EL (cell line): ENCODE data around the gene ZNF609.
A peak's percentile ranks its signal among the peaks of the same experiment; 100 is the strongest.

Experiments
- DNase-seq: peaks from one replicate; pipeline ENCODE4 v3.0.0-alpha.2; 2016

ZNF609 gene

DNA sequence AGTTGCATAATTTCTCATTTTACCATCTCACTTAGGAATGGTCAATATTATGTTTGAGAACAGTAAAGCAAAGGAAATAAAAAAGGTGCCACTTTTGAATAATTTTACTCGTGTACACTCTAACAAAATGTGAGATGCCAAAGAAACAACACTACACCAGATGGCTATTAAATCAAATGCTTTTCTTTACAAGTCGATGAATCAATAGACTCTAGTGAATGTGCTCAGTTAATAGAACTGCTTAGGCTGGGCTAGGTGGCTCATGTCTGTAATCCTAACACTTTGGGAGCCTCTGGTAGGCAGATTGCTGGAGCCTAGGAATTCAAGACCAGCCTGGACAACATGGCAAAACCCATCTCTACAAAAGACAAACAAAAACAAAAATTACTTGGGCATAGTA lies 87.9 kb downstream of the ZNF609 start:
- DNase-seq, result no peak

DNA sequence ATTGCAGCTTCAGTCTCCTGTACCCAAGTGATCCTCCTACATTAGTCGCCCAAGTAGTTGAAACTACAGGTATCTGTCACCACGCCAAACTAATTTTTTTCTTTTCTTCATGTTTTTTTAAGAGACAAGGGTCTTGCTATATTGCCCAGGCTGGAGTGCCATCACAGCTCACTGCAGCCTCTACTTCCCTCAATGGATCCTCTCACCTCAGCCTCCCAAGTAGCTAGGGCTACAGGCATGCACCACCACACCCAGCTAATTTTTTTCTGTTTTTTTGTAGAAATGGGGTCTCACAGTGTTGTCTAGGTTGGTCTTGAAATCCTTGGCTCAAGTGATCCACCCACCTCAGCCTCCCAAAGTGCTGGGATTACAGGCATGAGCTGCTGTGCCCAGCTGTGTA lies 89.5 kb downstream of the ZNF609 start:
- no peak for DNase-seq

DNA sequence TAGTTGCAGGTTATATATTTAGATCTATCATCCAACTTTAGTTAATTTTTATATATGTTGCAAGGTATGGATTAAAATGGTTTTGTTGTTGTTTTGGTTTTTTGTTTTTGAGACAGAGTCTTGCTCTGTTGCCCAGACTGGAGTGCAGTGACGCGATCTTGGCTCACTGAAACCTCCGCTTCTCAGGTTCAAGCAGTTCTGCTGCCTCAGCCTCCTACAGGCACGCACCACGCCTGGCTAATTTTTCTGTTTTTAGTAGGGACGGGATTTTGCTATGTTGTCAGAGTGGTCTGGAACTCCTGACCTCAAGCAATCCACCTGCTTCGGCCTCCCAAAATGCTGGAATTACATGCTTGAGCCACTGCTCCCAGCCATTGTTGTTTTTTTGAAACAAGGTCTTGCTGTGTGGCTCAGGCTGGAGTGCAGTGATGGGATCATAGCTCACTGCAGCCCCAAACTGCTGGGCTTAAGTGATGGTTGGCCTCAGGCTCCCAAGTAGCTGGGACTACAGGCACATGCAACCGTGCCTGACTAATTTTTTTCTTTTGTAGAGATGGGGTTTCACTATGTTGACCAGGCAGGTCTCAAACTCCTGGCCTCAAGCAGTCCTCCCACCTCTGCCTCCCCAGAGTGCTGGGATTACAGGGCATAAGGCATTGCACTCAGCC lies 92.0 kb downstream of the ZNF609 start:
- DNase-seq, result no peak

DNA sequence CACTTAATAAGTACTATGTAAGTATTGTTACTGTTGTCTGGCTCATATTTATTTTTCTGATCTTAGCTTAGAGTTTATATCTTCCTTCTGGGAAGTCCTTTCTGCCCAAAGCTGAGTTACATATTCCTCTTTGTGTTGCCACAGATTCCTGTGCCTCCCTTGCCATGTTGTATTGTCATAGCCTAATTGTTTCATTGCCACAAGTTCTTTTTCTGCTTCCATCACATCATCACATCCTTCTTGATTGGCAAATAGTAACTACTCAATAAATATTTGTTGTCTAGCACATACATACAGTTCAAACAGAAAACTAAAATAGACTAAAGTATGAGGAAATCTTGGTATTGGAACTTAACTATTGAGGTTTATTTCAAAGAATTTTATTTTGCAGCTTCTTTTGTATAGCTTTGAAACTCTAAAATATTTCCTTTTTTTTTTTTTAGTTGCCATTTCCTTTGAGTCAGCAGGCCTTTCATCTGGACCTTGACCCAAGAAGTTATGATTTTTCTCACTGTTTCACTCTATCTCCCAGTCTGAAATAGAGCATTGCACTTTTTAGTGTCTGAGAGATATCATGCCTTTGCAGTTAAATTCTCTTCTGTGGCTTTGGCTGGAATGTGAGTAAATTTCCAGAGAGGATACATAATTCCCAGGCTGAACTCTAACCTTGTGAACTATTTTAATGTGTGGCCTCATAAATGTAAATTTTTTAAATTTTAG lies 98.2 kb downstream of the ZNF609 start:
- peak; percentile 42 for DNase-seq

DNA sequence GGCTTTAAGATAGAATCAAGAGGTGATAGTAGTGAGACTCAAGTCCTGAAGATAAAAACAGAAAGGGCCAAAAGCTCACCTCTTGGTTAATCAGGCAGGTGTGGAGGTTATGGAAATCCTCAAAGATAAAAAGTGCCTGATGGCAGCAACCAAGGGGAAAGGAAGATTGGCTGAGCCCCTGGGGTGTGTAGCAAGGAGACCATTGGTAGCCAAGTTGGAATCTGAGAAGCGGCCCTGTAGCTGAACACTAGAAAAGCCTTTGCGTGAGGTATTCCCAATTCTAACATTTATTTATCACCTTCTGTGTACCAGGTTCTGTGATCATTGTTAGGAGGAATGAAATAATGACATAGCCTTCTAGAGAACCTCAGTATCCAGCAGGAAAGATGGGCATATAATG lies 98.9 kb downstream of the ZNF609 start:
- no peak for DNase-seq

DNA sequence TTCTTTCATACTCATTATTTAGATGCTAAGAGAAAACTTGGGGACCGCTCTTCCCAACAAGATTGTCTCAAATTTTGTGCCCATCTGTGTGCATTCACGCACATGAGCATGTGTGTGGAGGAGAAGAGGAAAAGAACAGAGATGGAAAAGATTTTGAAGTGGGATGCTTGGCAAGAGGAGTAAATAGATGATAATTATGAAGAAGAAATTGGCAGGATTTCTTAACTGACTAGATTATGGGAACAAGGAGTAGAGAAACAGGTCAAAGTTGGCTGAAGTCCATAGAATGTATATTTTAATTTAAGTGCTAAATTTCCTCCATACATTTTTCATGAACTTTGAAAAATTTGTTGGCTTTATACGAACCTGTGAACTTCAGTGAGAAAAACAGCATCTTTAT lies 100.1 kb downstream of the ZNF609 start:
- DNase-seq, result no peak

DNA sequence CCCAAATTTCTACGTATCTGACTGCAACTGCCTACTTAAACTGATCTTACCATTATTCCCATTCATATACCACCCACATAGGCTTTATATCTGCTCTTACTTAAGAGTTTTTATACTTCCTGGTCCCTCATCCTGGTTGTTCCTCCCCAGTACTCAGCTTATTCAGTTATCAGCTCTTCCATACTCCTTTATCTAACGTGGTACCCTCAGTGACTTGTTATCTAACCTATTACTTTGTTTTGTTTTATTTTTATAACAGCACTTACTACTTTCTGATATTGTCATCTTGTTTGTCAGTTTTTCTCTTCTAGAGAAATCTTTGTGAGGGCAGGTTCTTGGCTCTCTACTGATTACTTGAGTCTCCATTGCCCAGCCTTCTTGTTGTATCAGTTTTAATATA lies 100.6 kb downstream of the ZNF609 start:
- DNase-seq, result no peak

DNA sequence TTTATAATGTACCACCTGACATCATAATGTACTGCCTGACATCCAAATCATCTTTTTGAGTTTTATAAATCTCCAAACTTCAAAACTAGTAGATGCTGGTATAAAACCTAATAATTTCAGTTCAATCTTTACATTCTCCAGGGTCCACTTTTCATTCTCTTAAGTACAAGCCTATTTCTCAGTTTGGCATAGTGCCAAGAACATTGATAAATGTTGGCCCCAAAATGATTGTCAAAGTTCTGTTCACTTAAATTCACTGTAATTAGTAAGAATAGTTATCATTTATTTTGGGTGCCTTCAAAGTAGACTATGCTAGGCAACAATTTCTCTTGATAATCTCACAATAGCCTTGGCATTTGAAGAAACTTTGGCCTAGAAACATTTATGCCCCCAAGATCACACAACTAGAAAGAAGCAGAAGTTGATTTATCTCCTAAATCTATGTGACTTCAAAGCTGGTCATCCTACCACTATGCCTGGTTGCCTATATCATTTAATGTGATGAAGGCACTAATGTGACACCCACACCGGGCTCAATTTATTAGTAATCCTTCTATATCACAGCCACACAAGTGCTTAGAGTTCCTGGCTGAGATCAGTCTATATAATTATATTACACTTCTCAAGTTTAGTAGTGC lies 101.7 kb downstream of the ZNF609 start:
- DNase-seq, result no peak

DNA sequence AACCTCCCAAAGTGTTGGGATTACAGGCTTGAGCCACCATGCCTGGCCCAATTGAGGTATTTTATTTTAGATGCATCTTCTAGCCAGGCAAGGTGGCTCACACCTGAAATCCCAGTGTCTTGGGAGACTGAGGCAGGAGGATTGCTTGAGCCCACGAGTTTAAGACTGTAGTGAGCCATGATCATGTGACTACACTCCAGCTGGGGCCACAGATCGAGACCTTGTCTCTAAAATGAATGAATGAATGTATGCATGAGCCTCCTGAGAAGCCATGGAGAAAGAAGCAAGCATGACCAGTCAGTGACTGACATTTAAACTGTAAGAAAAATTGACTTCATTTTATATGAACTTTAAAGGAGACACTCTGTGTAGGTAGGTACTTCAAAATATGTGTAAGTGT lies 105.7 kb downstream of the ZNF609 start:
- no peak for DNase-seq

DNA sequence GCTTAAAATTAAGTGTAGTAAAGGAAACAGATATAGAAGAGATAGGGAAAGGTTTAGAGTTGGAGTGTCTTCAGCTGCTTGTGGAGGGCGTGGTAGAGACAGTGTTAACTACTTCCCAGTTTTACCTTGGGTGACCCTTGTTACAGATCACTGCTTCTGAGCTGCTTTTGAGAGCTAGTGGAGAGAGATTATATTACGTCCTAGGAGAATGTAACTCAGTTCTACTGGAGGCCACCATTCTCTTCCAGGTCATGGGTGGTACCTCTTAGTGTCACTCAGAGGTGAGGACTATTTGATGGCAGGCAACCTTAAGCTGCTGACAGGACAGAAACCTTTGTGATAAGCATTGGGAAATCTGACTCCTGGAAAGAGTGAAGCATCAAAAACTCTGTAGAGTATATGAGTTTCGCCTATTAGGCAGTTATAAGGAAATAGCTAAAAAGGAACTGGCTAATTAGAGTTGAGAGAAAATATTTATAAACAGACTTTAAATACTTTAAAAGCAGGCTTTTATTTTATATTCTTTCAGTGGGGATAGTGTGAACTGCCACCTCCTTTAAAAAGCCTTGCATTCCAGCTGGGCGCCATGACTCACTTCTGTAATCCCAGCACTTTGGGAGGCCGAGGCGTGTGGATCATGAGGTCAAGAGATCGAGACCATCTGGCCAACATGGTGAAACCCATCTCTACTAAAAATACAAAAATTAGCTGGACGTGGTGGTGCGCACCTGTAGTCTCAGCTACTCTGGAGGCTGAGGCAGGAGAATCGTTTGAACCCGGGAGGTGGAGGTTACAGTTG lies 106.5 kb downstream of the ZNF609 start:
- peak; percentile 21 for DNase-seq

DNA sequence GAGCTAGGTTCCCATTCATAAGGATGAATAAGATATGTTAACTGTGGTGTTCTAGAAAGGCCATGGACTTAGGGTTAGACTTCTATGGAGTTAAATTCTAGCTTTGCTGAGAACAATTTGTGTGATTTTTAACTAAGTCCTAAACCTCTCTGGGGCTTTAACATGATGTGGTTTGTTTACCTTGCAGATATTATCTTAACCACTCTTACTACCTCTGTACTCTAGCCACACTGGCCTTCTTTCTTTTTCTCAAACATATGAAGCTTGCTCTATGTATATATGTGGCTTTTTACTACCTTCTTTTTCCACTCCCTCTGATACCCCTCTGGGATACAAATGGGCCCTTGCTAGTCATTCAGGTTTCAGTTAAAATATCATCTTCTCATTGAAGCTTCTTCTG lies 108.4 kb downstream of the ZNF609 start:
- no peak for DNase-seq

DNA sequence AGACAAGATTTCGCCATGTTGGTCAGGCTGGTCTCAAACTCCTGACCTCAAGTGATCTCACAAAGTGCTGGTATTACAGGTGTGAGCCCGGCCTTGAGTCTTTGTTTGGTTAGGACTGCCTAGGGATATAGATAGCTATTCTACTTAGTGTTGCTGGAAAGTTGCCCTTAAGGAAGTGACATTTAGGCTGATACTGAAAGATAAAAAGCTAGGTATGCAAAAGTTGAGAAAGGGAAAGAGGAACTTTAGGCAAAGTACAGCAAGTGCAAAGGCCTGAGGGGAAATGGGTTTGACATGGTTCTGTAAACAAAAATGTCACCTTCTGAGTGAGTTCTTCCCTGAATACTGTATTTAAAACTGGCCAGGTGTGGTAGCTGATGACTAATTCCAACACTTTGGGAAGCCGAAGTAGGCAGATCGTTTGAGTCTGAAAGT lies 111.5 kb downstream of the ZNF609 start:
- DNase-seq, result no peak

DNA sequence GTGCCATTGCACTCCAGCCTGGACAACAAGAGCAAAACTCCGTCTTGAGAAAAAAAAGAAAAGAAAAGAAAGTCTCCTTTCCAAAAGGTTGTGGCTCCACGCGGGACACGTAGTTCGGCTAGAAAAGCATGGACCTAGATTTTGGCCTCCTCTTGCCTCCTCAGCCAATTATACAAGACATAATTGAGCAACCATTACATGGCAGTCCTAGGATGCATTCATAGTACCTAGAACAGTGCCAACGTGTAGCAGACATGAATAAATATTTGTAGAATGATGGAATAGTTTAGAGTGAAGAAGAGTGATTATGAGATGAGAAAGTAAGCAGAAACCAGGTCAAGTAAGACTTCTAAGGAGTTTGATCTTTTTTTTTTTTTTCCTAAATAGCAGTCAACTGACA lies 112.5 kb downstream of the ZNF609 start:
- DNase-seq, result no peak

DNA sequence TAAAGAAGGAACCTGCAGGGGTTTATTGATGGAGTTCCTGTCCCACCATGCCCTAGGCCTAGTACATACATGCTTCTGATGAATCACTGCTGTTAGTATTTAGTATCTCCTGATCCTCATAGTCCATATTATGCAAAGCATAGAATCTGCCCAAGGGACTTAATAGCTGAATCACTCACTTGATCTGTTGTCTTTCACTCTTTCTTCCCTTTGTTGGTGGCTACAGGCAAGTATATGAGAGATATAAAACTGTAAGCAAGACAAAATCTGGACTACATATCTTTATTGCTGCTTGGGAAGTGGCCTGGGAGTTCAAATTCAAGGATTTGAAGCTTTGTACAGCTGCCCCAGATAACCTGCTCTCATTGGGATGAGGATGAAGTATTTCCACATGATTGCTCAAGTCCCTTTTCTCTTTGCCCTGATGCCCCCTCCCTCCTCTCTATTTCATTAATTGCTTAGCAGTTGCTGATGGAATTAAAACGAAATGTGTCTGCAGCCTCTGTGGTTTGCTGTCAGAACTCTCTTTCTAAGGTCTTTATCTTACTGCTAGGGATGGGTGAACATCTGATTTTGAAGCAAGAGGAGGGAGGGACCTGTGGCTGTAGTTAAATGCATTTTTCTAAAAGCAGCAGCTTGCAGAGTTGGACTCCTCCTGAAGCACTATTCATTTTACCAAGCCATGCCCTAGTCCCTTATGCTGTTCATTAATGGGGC lies 114.1 kb downstream of the ZNF609 start:
- DNase-seq, result peak; percentile 58

DNA sequence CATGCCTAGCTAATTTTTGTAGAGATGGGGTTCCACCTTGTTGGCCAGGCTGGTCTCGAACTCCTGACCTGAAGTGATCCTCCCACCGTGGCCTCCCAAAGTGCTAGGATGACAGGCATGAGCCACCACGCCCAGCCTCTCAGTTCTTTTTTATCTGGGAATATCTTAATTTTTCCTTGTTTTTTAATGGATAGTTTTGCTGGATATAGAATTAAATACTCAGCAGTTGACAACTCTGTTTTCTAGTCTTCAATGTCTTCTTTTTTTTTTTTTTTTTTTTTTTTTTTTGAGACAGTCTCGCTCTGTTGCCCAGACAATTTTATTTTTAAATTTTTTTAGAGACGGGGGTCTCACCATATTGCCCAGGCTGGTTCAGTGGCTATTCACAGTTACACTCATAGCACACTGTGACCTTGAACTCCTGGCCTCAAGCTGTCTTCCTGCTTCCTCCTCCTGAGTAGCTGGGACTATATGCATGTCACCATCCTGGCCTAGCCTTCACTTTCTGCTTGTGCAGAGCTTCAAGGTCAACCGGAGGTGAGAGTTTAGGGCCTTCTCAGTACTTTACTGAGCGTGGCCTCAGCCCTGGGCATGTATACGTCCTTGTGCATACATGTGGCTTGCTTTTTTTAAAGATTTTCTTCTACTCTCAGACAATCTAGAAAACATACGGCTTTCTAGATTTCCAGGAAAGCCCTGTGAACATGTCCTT lies 120.5 kb downstream of the ZNF609 start:
- DNase-seq, result no peak

DNA sequence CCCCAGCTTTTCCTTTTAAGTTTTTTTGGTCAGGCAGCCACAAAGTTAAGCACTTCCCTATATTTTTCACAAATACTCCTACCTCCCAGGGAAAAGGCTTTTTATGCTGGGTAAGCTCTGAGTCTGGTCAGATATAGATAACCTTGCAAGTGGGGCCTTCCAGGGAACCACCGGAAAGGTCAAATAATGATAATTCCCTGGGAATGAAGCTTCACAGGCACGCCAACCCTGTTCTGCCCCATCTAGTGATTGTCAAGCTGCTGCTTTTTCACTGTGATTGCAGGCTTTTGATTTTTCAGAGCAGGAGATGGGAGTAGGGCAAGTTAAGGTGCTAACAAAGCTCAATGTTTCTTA lies 121.0 kb downstream of the ZNF609 start:
- no peak for DNase-seq

DNA sequence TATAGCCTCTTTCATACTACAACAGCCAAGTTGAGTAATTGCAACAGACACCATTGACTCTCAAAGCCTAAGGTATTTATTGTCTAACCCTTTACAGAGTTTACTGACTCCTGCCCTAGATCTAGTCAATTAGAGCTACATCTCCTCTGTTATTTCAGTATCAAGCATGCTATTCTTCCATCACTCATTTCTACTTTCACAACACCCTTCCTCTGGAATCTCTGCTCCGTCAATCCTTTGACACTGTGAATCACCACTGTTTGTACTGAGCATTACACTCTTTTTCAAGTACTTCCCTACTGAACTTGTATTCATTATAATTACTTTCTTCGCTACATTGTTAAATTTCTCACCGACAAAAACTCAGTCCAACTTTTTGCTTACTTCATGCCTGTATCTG lies 121.8 kb downstream of the ZNF609 start:
- DNase-seq, result no peak

DNA sequence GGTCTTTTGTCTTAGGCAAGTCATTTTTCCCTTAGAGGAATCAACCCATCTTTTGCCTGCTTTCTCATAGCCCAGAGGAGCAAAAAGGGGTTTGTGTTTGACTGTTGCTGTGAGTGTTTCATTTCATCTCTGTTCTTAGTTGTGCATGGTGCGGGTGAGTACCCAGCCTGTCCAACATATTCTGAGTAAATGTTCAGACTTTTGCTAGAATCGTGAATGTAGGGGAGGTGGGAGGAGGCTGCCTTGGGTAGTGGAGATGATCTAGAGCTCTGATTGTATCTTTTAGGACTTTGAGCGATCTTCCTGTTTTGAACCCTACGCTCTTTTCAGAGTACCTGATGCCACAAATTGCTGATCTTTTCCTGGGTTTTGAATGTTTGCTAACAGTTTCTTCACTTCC lies 123.1 kb downstream of the ZNF609 start:
- no peak for DNase-seq

DNA sequence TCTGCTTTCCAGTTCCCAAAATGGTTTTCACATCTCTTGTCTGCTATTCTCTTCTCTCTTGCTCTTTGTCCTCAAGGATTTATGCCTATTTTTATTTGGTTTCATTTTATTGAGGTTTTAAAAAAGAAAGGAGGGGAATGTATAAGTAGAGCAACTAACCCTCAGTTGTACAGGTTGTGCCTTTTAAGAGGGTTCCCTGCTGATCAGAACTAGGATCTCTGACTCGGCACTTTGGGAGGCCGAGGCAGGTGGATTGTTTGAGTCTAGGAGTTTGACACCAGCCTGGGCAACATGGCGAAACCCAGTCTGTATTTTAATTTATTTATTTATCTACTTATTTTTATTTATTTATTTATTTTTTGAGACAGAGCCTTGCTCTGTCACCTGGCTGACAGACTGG lies 123.6 kb downstream of the ZNF609 start:
- DNase-seq, result no peak

DNA sequence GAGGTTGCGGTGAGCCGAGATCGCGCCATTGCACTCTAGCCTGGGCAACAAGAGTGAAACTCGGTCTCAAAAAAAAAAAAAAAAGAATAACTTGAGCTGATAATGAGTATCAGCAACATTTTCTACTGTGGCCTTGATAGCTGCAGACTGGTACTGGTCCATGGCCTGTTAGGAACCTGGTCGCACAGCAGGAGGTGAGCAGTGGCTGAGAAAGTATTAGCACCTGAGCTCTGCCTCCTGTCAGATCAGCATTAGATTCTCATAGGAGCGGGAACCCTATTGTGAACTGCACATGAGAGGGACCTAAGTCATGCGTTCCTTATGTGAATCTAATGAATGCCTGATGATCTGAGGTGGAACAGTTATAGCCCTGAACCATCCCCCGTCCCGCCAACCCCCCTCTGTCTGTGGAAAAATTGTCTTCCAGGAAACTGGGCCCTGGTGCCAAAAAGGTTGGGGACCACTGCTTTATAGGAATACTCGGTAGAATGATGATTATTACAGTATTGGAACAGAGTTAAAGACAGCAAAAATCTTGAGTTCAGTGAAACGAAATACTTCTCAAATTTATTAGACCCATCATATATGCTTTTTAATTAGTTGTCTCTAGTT lies 126.0 kb downstream of the ZNF609 start:
- DNase-seq, result no peak

DNA sequence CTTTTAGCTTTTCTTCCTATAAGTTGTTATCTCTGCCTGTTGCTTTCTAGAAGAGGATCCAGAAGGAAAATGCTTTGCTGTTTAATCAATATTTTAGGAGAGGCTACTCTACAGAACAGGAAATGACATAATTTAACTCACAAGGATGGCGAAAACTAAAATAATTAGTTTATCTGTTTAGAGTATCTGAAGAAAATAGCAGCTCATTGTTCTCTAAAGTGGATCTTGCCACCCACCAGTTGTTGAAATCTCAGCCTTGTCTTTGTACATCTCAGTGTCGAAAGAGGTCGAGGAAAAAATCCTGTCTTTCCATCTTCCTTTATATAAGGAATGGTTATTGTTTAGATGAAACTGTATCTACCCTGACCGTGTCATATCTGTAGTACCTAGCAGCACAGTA lies 126.6 kb downstream of the ZNF609 start:
- no peak for DNase-seq
